H9 (cell line): ENCODE measurements around the gene SRBD1. TPM values are rescaled to one million over a fixed set of nuclear protein-coding genes. Genes with fewer than 3 reads are reported as not detected.

Experiments used
- DNase-seq: peaks from one replicate; pipeline ENCODE4 v3.0.0-alpha.2; 2017
- H2AFZ ChIP-seq: one replicate; pipeline ENCODE4 v1.6.1; 2013; ENCODE audit warnings: mild to moderate bottlenecking, low read length, control low read depth, moderate library complexity
- H2AK5ac ChIP-seq: 2 replicates; pipeline ENCODE4 v1.6.1; 2013; ENCODE audit warnings: low read length, control low read depth, mixed read lengths; ENCODE audit not compliant: insufficient read length
- H2BK120ac ChIP-seq: one replicate; pipeline ENCODE4 v1.6.1; 2013; ENCODE audit warnings: low read depth, mild to moderate bottlenecking, low read length, control low read depth, inconsistent platforms; ENCODE audit not compliant: poor library complexity, severe bottlenecking
- H2BK12ac ChIP-seq: 2 replicates; pipeline ENCODE4 v1.6.1; 2013; ENCODE audit warnings: low read length, control low read depth, mixed read lengths, low read depth; ENCODE audit not compliant: insufficient read length
- H2BK15ac ChIP-seq: 2 replicates; pipeline ENCODE4 v1.6.1; 2013; ENCODE audit warnings: low read depth, low read length, control low read depth
- H2BK20ac ChIP-seq: one replicate; pipeline ENCODE4 v1.6.1; 2013; ENCODE audit warnings: low read depth, mild to moderate bottlenecking, low read length, control low read depth, inconsistent platforms; ENCODE audit not compliant: poor library complexity, severe bottlenecking
- H2BK5ac ChIP-seq: 2 replicates; pipeline ENCODE4 v1.6.1; 2013; ENCODE audit warnings: low read length, control low read depth, mixed read lengths; ENCODE audit not compliant: insufficient read length
- H3K14ac ChIP-seq: 2 replicates; pipeline ENCODE4 v1.6.1; 2013; ENCODE audit warnings: low read length, control low read depth; ENCODE audit not compliant: insufficient read depth
- H3K18ac ChIP-seq: 2 replicates; pipeline ENCODE4 v1.6.1; 2013; ENCODE audit warnings: low read depth, mild to moderate bottlenecking, mixed read lengths, low read length, control low read depth; ENCODE audit not compliant: insufficient read length
- H3K23ac ChIP-seq: 2 replicates; pipeline ENCODE4 v1.6.1; 2013; ENCODE audit warnings: low read length, control low read depth, mixed read lengths, low read depth; ENCODE audit not compliant: insufficient read length
- H3K23me2 ChIP-seq: 2 replicates; pipeline ENCODE4 v1.6.1; 2013; ENCODE audit warnings: low read depth, mild to moderate bottlenecking, mixed read lengths, low read length, control low read depth; ENCODE audit not compliant: insufficient read length, poor library complexity, severe bottlenecking
- H3K27ac ChIP-seq: 2 replicates; pipeline ENCODE4 v1.5.1; 2013; ENCODE audit warnings: low read length, control low read depth, mixed read lengths, low read depth; ENCODE audit not compliant: insufficient read length
- H3K27me3 ChIP-seq: 2 replicates; pipeline ENCODE4 v1.6.1; 2013; ENCODE audit warnings: low read length, control low read depth, inconsistent platforms; ENCODE audit not compliant: insufficient read depth
- H3K4ac ChIP-seq: 2 replicates; pipeline ENCODE4 v1.6.1; 2013; ENCODE audit warnings: low read depth, mild to moderate bottlenecking, control low read depth, inconsistent platforms, low read length, moderate library complexity
- H3K4me1 ChIP-seq: 2 replicates; pipeline ENCODE4 v1.6.1; 2013; ENCODE audit warnings: low read length, control low read depth, inconsistent platforms; ENCODE audit not compliant: insufficient read depth
- H3K4me2 ChIP-seq: 2 replicates; pipeline ENCODE4 v1.6.1; 2013; ENCODE audit warnings: low read length, control low read depth, mixed read lengths; ENCODE audit not compliant: insufficient read length, insufficient read depth
- H3K56ac ChIP-seq: 2 replicates; pipeline ENCODE4 v1.6.1; 2013; ENCODE audit warnings: low read depth, mild to moderate bottlenecking, mixed read lengths, low read length, control low read depth; ENCODE audit not compliant: insufficient read length
- H3K79me1 ChIP-seq: 2 replicates; pipeline ENCODE4 v1.6.1; 2013; ENCODE audit warnings: low read depth, mild to moderate bottlenecking, moderate library complexity, low read length, control low read depth, inconsistent platforms; ENCODE audit not compliant: insufficient read depth, poor library complexity, severe bottlenecking
- H3K79me2 ChIP-seq: 2 replicates; pipeline ENCODE4 v1.6.1; 2013; ENCODE audit warnings: low read length, control low read depth, inconsistent platforms; ENCODE audit not compliant: insufficient read depth
- H3K9ac ChIP-seq: 2 replicates; pipeline ENCODE4 v1.6.1; 2013; ENCODE audit warnings: low read length, control low read depth, mixed read lengths; ENCODE audit not compliant: insufficient read length; ENCODE audit errors: extremely low read depth
- H3K9me3 ChIP-seq: one replicate; pipeline ENCODE4 v1.6.1; 2013; ENCODE audit warnings: low read depth, low read length, inconsistent platforms; ENCODE audit not compliant: control insufficient read depth
- H3T11ph ChIP-seq: one replicate; pipeline ENCODE4 v1.6.1; 2013; ENCODE audit warnings: mild to moderate bottlenecking, low read length, control low read depth, inconsistent platforms
- H4K20me1 ChIP-seq: one replicate; pipeline ENCODE4 v1.6.1; 2013; ENCODE audit not compliant: control insufficient read depth, insufficient read length, insufficient read depth
- H4K5ac ChIP-seq: 2 replicates; pipeline ENCODE4 v1.6.1; 2013; ENCODE audit warnings: low read depth, mild to moderate bottlenecking, mixed read lengths, low read length, control low read depth; ENCODE audit not compliant: insufficient read length
- H4K8ac ChIP-seq: replicated peaks from 2 replicates; pipeline ENCODE4 v1.6.1; 2013; ENCODE audit warnings: low read length, control low read depth, mixed read lengths, low read depth; ENCODE audit not compliant: insufficient read length
- H4K91ac ChIP-seq: 2 replicates; pipeline ENCODE4 v1.6.1; 2013; ENCODE audit warnings: low read depth, mild to moderate bottlenecking, moderate library complexity, mixed read lengths, low read length, control low read depth; ENCODE audit not compliant: insufficient read length
- H3K27ac Mint-ChIP-seq, 3 experiments: 2 replicates in 2 of 3; 3 replicates in 1 of 3; pipeline ENCODE4 v1.8.0; 2020 to 2021; ENCODE audit warnings: mixed read lengths in 3 of 3, mild to moderate bottlenecking in 1 of 3, moderate library complexity in 1 of 3
- H3K27me3 Mint-ChIP-seq: 2 replicates; pipeline ENCODE4 v1.8.0; 2021; ENCODE audit warnings: low read depth, mild to moderate bottlenecking, moderate library complexity, mixed read lengths
- H3K36me3 Mint-ChIP-seq, 3 experiments: 2 replicates in 2 of 3; 3 replicates in 1 of 3; pipeline ENCODE4 v1.8.0; 2020 to 2021; ENCODE audit warnings: low read depth in 3 of 3, mixed read lengths in 3 of 3; ENCODE audit not compliant: insufficient read depth in 1 of 3
- H3K4me1 Mint-ChIP-seq, 2 experiments: 2 replicates each; pipeline ENCODE4 v1.8.0; 2020; ENCODE audit warnings: mixed read lengths in 2 of 2
- H3K4me3 Mint-ChIP-seq, 2 experiments: 2 replicates in 1 of 2; 3 replicates in 1 of 2; pipeline ENCODE4 v1.8.0; 2020 to 2021; ENCODE audit warnings: mild to moderate bottlenecking in 2 of 2, mixed read lengths in 2 of 2, moderate library complexity in 1 of 2
- H3K9me3 Mint-ChIP-seq, 2 experiments: 2 replicates in 1 of 2; 3 replicates in 1 of 2; pipeline ENCODE4 v1.8.0; 2020; ENCODE audit warnings: mild to moderate bottlenecking in 2 of 2, mixed read lengths in 2 of 2, moderate library complexity in 1 of 2
- WGBS: extraction: QIAGEN DNeasy Blood & Tissue Kit; methylation state at CpG from one replicate; pipeline ENCODE4 v1.1.7; 2013; ENCODE audit warnings: missing lambda C conversion rate, low lambda C conversion rate, mixed read lengths; ENCODE audit not compliant: insufficient read length; ENCODE audit errors: extremely low coverage; 5-methylcytosine and 5-hydroxymethylcytosine counted together
- total RNA-seq: library from RNA; stranded (reverse); gene quantifications from 2 replicates; pipeline ENCODE4 v1.2.1, GENCODE V29; 2021
- TF ChIP-seq, protein P1 (sequence below): fragments of 200-600 bp; sonication (generic); conservative IDR thresholded peaks from 3 replicates; pipeline ENCODE4 v1.8.0; 2021; ENCODE audit warnings: antibody characterized with exemption, mild to moderate bottlenecking

Gene SRBD1
- total RNA-seq, 1 experiment from 2014 or later, result 18.3 TPM

DNA sequence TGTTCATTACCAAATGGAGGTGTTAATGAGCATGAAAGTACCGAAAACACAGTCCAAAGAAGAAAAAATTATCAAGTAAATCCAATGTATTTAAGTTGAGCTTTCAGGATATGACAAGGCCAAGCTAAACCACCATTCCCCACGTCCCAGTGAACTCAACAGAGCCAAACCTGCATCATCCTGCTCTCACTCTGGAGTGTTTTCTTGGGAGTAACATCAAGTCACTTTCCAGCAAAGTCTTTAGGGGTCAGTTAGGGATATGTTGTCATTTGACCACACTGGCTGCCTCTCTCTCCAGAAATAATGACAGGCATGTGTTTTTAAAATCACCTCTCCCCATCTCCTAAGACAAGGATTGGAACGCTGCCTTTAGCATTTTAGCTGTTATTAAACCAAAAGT, 140.5 kb downstream of the SRBD1 start:
- H2AK5ac ChIP-seq, result no peak overlapping the region
- TF ChIP-seq, protein P1, sequence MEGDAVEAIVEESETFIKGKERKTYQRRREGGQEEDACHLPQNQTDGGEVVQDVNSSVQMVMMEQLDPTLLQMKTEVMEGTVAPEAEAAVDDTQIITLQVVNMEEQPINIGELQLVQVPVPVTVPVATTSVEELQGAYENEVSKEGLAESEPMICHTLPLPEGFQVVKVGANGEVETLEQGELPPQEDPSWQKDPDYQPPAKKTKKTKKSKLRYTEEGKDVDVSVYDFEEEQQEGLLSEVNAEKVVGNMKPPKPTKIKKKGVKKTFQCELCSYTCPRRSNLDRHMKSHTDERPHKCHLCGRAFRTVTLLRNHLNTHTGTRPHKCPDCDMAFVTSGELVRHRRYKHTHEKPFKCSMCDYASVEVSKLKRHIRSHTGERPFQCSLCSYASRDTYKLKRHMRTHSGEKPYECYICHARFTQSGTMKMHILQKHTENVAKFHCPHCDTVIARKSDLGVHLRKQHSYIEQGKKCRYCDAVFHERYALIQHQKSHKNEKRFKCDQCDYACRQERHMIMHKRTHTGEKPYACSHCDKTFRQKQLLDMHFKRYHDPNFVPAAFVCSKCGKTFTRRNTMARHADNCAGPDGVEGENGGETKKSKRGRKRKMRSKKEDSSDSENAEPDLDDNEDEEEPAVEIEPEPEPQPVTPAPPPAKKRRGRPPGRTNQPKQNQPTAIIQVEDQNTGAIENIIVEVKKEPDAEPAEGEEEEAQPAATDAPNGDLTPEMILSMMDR, result no peak
- no peak overlapping the region for H3T11ph ChIP-seq

More for the DNA sequence above, 140.5 kb downstream of the SRBD1 start:
- Histone ChIP-seq H3K4me1 (peaks cover 3% of the 10 kb centered on the region; the same call in 1 of the 2 replicates), H4K5ac (no peak overlapping the region), H2BK20ac (no peak overlapping the region), H2BK12ac (no peak overlapping the region), H3K23ac (no peak overlapping the region), H3K79me2 (no peaks in the 10 kb centered on the region), H2BK5ac (no peak overlapping the region), H4K91ac (no peak overlapping the region), H4K20me1 (no peaks in the 10 kb centered on the region), H3K4me2 (no peak overlapping the region), H3K27me3 (no peaks in the 10 kb centered on the region), H3K9me3 (no peaks in the 10 kb centered on the region), H3K14ac (no peak overlapping the region), H3K27ac (no peak overlapping the region), H3K79me1 (no peaks in the 10 kb centered on the region), H3K56ac (no peak overlapping the region), H3K9ac (no peak overlapping the region), H3K4ac (no peak overlapping the region), H4K8ac (no peak overlapping the region), H3K18ac (no peak overlapping the region), H2BK120ac (no peak overlapping the region), H2BK15ac (no peak overlapping the region), H2AFZ (no peak overlapping the region), H3K23me2 (no peaks in the 10 kb centered on the region)
- peaks cover 32 to 40% of the 10 kb centered on the region in 2 experiments for H3K4me1 Mint-ChIP-seq
- H3K27me3 Mint-ChIP-seq, result no peaks in the 10 kb centered on the region
- no CpG with 5 or more reads among the region's 3 CpGs for WGBS
- H3K9me3 Mint-ChIP-seq, result no peaks in the 10 kb centered on the region
- H3K36me3 Mint-ChIP-seq, result no peaks in the 10 kb centered on the region; a peak in 1 of 7 replicates
- H3K27ac Mint-ChIP-seq, result peak overlapping the region in 1 of 3 experiments; percentile 35; a peak in 2 of 7 replicates
- DNase-seq, result no peak
- H3K4me3 Mint-ChIP-seq, result no peak overlapping the region
